SJCRH30 (cell line): ENCODE results near the gene AKAP6. TPM values are rescaled to one million over a fixed set of nuclear protein-coding genes. Genes with fewer than 3 reads are reported as not detected.

Experiments used
- DNase-seq, 2 experiments: peaks; one replicate each; pipeline ENCODE4 v3.0.0-alpha.2; 2015 to 2020
- H3K27ac ChIP-seq: fragments of 250-450 bp; sonication (Bioruptor Pico); 2 replicates; pipeline ENCODE4 v1.5.1; 2020; ENCODE audit warnings: mild to moderate bottlenecking, moderate library complexity
- H3K27me3 ChIP-seq: fragments of 250-450 bp; sonication (Bioruptor Pico); 2 replicates; pipeline ENCODE4 v1.5.1; 2020; ENCODE audit warnings: mild to moderate bottlenecking, moderate library complexity
- H3K36me3 ChIP-seq: fragments of 250-450 bp; sonication (Bioruptor Pico); 2 replicates; pipeline ENCODE4 v1.5.1; 2020; ENCODE audit warnings: mild to moderate bottlenecking, moderate library complexity
- H3K4me1 ChIP-seq: fragments of 250-450 bp; sonication (Bioruptor Pico); 2 replicates; pipeline ENCODE4 v1.5.1; 2020; ENCODE audit warnings: mild to moderate bottlenecking, moderate library complexity
- H3K4me3 ChIP-seq: fragments of 250-450 bp; sonication (Bioruptor Pico); 2 replicates; pipeline ENCODE4 v1.5.1; 2020; ENCODE audit warnings: mild to moderate bottlenecking, moderate library complexity
- H3K9me3 ChIP-seq: fragments of 250-450 bp; sonication (Bioruptor Pico); replicated peaks from 2 replicates; pipeline ENCODE4 v1.5.1; 2020; ENCODE audit warnings: mild to moderate bottlenecking, moderate library complexity
- total RNA-seq: library from RNA; depleted of rRNA; stranded (reverse); fragments of >200 nt; shearing (Covaris generic); gene quantifications from 2 replicates; pipeline ENCODE4 v1.2.3, GENCODE V29; 2014

Gene AKAP6
- total RNA-seq, 1 experiment from 2014 or later = 14.6 TPM

- Histone ChIP-seq H3K36me3 (no peaks in the 10 kb centered on the region), H3K4me3 (no peak overlapping the region), H3K27ac (no peak overlapping the region), H3K9me3 (no peaks in the 10 kb centered on the region), H3K4me1 (no peaks in the 10 kb centered on the region), H3K27me3 (no peaks in the 10 kb centered on the region)
- DNase-seq = no peak
Measured at GRCh38 chr14:32707742-32708500, 378.8 kb downstream of the AKAP6 start.

DNA sequence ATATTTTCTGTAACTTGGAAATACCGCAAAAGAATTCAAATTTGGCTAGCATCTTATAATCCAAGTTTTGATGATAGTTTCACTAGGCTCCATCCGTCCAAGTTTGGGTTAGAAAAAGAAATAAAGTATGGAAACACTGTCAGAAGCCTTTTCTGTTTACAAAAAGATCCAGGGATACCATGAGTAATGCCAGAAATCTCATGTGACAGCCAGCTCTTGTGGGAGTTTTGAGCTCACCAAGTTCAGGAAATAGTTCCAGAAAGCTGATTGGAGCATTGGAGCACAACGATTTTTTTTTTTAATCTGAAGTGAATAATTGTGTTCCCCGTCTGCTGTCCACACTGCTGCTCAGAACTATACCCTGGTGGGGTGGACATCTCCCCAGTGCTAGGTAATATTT, 379.9 kb downstream of the AKAP6 start:
- Histone ChIP-seq H3K9me3 (no peaks in the 10 kb centered on the region), H3K36me3 (no peaks in the 10 kb centered on the region), H3K27me3 (no peaks in the 10 kb centered on the region), H3K4me3 (no peak overlapping the region), H3K27ac (no peak overlapping the region), H3K4me1 (no peaks in the 10 kb centered on the region)
- no peak for DNase-seq

DNA sequence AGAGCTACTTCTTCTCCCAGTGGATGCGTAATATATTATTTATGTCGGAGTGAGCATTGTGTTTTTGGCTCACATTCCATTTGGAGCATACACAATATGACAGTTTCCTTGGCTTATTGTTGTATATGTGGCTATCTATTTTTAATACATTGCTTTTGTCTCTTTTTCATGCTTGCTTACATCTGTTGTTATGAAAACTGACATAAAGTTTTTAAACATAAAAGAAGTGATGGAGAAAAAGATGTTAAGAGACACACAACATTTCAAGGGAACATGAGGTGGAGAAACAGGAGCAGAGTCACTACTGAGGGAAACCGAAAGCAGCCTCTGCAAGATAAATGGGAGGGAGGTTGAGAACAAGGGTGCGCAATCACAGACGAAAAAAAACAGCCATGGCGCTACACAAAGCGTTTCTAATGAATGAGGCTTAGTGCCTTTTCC, 381.2 kb downstream of the AKAP6 start:
- Histone ChIP-seq H3K9me3 (no peaks in the 10 kb centered on the region), H3K27me3 (no peaks in the 10 kb centered on the region), H3K4me3 (no peak overlapping the region), H3K4me1 (no peaks in the 10 kb centered on the region), H3K36me3 (no peaks in the 10 kb centered on the region), H3K27ac (no peak overlapping the region)
- no peak for DNase-seq

GRCh38 chr14:32710731-32711680, 381.9 kb downstream of the AKAP6 start:
- Histone ChIP-seq H3K4me1 (no peaks in the 10 kb centered on the region), H3K9me3 (no peaks in the 10 kb centered on the region), H3K4me3 (no peak overlapping the region), H3K36me3 (no peaks in the 10 kb centered on the region), H3K27me3 (no peaks in the 10 kb centered on the region), H3K27ac (no peak overlapping the region)
- DNase-seq = peak; percentile 55 to 83

DNA sequence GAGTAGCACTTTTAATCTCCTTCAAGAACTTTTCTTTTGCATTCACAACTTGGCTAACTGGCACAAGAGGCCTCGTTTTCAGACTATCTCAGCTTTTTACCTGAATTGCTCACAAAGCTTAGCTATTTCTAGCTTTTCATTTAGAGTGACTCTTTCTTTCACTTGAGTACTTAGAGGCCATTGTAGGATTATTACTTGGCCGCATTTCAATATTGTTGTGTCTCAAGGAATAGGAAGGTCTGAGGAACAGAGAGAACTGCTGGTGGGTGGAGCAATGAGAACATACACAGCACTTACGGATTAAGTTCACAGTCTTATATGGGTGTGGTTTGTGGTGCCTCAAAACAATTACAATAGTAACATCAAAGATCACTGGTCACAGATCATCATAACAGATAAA, 384.8 kb downstream of the AKAP6 start:
- DNase-seq = no peak
- H3K4me3 ChIP-seq = no peak overlapping the region
- no peaks in the 10 kb centered on the region for H3K9me3 ChIP-seq
- no peak overlapping the region for H3K27ac ChIP-seq
- H3K27me3 ChIP-seq = no peaks in the 10 kb centered on the region
- H3K4me1 ChIP-seq = no peaks in the 10 kb centered on the region
- no peaks in the 10 kb centered on the region for H3K36me3 ChIP-seq

DNA sequence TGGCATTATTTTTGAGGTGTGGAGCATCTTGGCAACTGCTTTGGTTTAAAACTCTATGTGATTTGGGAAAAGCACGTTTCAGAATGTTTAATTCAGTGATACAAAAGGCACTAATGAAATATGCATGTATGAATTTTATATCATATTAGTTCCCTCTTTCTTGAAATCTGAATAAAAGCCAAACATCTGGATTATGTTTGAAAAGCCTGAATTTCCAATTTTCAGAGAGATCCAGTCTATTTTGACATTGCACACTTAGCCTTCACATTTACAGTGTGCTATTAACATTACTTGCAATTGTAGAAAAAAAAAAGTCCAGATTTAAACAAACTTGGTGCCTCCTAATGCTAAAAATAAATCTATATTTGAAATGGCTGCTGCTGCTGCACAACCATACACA, 390.5 kb downstream of the AKAP6 start:
- Histone ChIP-seq H3K27ac (no peak overlapping the region), H3K27me3 (no peaks in the 10 kb centered on the region), H3K4me3 (no peak overlapping the region), H3K9me3 (no peaks in the 10 kb centered on the region), H3K4me1 (peaks cover 5% of the 10 kb centered on the region), H3K36me3 (no peaks in the 10 kb centered on the region)
- no peak for DNase-seq

- no peaks in the 10 kb centered on the region for H3K27me3 ChIP-seq
- DNase-seq = no peak
- H3K4me3 ChIP-seq = no peak overlapping the region
- no peak overlapping the region for H3K27ac ChIP-seq
- H3K9me3 ChIP-seq = no peaks in the 10 kb centered on the region
- H3K4me1 ChIP-seq = peaks cover 9% of the 10 kb centered on the region
- H3K36me3 ChIP-seq = no peaks in the 10 kb centered on the region
Measured at GRCh38 chr14:32720927-32721326, 391.8 kb downstream of the AKAP6 start.

DNA sequence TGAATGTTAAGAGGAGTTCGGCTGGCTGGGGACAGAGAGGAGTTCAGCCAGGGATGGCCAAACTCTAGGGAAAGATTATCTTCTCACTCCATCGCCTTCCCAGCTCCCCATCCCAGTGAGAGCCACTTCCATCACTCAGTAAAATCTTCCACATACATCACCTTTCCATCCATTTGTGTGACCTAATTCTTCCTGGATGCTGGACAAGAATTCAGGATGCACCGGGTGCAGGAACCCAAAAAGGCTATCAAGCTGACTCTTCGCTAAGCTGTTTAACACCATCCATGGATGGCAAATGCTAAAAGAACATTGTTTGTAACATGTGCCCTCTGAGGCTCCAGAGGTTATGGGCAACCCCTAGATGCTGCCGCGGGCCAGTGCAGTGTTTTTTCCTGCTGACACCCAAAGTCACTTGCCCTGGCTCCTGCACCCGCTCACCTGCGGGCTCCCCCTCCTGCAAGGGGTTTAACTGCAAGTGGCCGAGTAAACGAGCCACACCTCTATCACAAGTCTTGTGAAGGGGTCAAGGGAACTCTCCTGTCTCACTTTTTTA, 393.6 kb downstream of the AKAP6 start:
- Histone ChIP-seq H3K27ac (no peak overlapping the region), H3K27me3 (no peaks in the 10 kb centered on the region), H3K36me3 (no peaks in the 10 kb centered on the region), H3K4me1 (peaks cover 27% of the 10 kb centered on the region), H3K4me3 (no peak overlapping the region), H3K9me3 (no peaks in the 10 kb centered on the region)
- DNase-seq = no peak

DNA sequence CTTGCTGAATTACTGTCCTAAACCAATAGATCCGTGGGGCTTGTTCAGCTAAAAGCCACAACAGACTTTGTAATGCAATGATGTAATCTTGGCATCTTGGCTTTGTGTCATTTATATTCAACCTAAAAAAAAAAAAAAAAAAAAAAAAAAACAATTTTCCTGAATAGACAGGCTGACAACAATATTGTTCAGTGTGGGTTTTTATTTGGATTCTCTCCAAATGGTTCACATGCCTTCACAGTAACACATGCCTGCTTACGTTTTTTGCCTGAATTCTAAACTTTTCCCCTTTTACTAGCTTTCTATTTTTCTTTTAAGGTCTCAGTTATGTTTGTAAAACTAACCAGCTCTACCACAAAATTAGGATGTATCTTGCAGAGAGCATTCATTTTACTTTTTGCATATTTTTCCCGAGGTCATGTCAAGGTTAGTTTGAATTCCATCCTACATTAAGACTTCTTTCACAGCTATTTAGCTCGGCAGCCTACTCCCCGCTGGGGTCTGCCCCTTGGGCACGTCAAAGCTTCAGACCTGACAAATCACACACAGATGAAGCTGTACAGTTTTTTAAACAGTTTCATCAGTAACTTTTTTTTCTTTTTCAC, 395.9 kb downstream of the AKAP6 start:
- Histone ChIP-seq H3K4me1 (peaks cover 45% of the 10 kb centered on the region), H3K4me3 (peak overlapping the region; percentile 54), H3K27ac (peak overlapping the region; percentile 94), H3K27me3 (no peaks in the 10 kb centered on the region), H3K9me3 (no peaks in the 10 kb centered on the region), H3K36me3 (no peaks in the 10 kb centered on the region)
- DNase-seq = peak; percentile 93

DNA sequence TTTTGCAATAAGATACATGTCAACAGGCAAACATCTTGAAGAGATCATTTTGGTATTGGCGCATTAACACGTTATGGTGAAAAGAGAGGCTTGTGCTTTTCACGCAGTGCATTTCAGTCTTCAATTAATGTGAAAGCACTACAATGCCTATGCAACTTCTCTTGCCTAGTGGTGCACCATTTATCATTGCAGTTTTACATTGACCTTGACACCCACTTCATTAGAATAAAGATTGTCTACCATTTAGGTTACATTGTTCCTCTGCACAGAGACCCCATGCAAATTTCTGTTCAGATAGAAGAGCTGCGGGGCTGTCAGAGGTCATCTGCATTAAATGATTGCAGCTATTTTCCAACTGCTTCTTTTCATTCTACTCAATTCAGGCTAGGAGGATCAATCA, 397.4 kb downstream of the AKAP6 start:
- peak overlapping the region; percentile 94 for H3K27ac ChIP-seq
- H3K4me3 ChIP-seq = no peak overlapping the region
- no peaks in the 10 kb centered on the region for H3K27me3 ChIP-seq
- peaks cover 45% of the 10 kb centered on the region for H3K4me1 ChIP-seq
- H3K36me3 ChIP-seq = no peaks in the 10 kb centered on the region
- H3K9me3 ChIP-seq = no peaks in the 10 kb centered on the region
- DNase-seq = peak in 1 of 2 experiments; percentile 20

GRCh38 chr14:32727832-32728231, 398.7 kb downstream of the AKAP6 start:
- H3K9me3 ChIP-seq = no peaks in the 10 kb centered on the region
- H3K4me1 ChIP-seq = peaks cover 45% of the 10 kb centered on the region
- H3K27ac ChIP-seq = peak overlapping the region; percentile 94
- no peaks in the 10 kb centered on the region for H3K27me3 ChIP-seq
- peak; percentile 89 to 94 for DNase-seq
- H3K4me3 ChIP-seq = no peak overlapping the region
- H3K36me3 ChIP-seq = no peaks in the 10 kb centered on the region

DNA sequence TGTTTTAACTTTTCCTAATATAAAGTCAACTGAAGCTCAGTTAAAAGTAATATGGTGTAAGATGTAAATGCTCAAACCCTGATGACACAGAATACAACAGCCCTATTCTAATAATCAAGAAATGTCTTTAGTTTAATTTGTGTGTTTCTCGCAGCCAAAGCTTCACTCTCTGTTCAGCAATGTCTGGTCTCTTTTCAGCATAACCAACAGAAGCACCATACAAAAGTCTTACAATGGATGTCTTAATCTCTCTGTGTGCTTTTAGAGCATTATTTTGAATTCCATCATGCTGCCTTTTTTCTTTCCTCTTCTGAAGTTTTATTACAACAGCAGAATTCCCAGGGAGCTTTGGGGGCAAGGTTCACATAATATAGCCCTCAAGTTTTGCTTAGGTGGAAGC, 399.4 kb downstream of the AKAP6 start:
- no peaks in the 10 kb centered on the region for H3K27me3 ChIP-seq
- no peak overlapping the region for H3K4me3 ChIP-seq
- peak overlapping the region; percentile 94 for H3K27ac ChIP-seq
- DNase-seq = peak in 1 of 2 experiments; percentile 16
- H3K9me3 ChIP-seq = no peaks in the 10 kb centered on the region
- H3K4me1 ChIP-seq = peaks cover 45% of the 10 kb centered on the region
- no peaks in the 10 kb centered on the region for H3K36me3 ChIP-seq

DNA sequence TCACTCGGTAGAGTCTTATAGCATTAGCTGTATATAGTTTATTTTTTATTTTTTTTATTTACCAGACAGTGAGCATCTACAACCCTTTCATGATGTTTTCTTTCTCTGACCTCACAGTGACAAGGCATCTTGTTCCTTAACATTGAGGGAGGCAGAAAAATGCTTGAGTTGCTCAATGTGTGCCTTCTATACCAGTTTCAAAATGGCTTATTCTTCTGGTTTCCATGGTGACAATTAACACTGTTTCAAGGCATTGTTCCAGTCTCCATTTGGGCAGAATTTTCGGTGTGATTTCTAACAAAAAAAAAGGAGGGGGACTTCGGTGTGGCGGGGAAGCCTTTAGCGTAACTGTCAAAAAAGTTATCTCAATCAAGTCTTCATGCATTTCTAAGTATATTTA, 399.9 kb downstream of the AKAP6 start:
- Histone ChIP-seq H3K27ac (peak overlapping the region; percentile 94), H3K36me3 (no peaks in the 10 kb centered on the region), H3K4me1 (peaks cover 45% of the 10 kb centered on the region), H3K9me3 (no peaks in the 10 kb centered on the region), H3K4me3 (no peak overlapping the region), H3K27me3 (no peaks in the 10 kb centered on the region)
- DNase-seq = peak in 1 of 2 experiments; percentile 13

DNA sequence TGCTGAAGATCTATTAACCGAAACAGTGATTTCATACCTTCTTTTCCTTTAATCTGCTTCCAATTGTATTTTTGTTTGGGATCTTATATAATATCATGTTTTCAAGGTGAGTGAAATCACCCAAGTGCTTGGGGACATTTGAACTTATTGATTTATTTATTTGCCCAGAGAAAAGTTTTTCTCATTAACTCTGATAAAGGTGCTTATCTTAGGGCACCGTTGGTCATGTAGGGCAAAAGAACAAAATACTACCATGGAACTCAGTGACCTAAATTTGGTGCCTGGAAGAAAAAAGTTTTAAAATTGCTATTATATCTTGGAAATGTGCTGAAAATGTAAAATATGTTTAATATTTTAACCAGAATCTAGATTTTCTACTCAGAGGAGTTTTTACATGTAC, 402.2 kb downstream of the AKAP6 start:
- Histone ChIP-seq H3K4me1 (peaks cover 33% of the 10 kb centered on the region), H3K36me3 (no peaks in the 10 kb centered on the region), H3K27me3 (no peaks in the 10 kb centered on the region), H3K27ac (no peak overlapping the region), H3K4me3 (no peak overlapping the region), H3K9me3 (no peaks in the 10 kb centered on the region)
- DNase-seq = no peak

- no peak overlapping the region for H3K4me3 ChIP-seq
- H3K4me1 ChIP-seq = peaks cover 17% of the 10 kb centered on the region
- H3K36me3 ChIP-seq = no peaks in the 10 kb centered on the region
- no peaks in the 10 kb centered on the region for H3K27me3 ChIP-seq
- DNase-seq = no peak
- no peak overlapping the region for H3K27ac ChIP-seq
- no peaks in the 10 kb centered on the region for H3K9me3 ChIP-seq
Measured at GRCh38 chr14:32733015-32733414, 403.9 kb downstream of the AKAP6 start.
